Tibial nerve (tissue), 4 donors: ENCODE results near the gene SCEL. TPM values are rescaled to one million over a fixed set of nuclear protein-coding genes. Genes with fewer than 3 reads are reported as not detected.

ENCODE experiments used
- DNase-seq, 2 donors: peaks; one replicate each; pipeline ENCODE4 v3.0.0-alpha.2; 2019; ENCODE audit warnings: low spot score in 2 of 2
- H3K27ac ChIP-seq, 4 donors: fragments of 200-600 bp; sonication (generic) in 3 of 4; one replicate each; pipeline ENCODE4 v1.5.1; 2017 to 2019; ENCODE audit warnings: mild to moderate bottlenecking in 1 of 4
- H3K27me3 ChIP-seq, 2 donors: fragments of 200-600 bp; sonication (generic) in 1 of 2; one replicate each; pipeline versions ENCODE4 v1.5.1 to v1.6.0; 2017 to 2019
- H3K36me3 ChIP-seq, 3 donors: fragments of 200-600 bp; sonication (generic); one replicate each; pipeline ENCODE4 v1.5.1; 2018 to 2019
- H3K4me1 ChIP-seq, 4 donors: fragments of 200-600 bp; sonication (generic) in 3 of 4; one replicate each; pipeline ENCODE4 v1.5.1; 2017 to 2019
- H3K4me3 ChIP-seq, 4 donors: fragments of 200-600 bp; sonication (generic) in 3 of 4; one replicate each; pipeline ENCODE4 v1.5.1; 2017 to 2019; ENCODE audit warnings: mild to moderate bottlenecking in 1 of 4, moderate library complexity in 1 of 4
- H3K9me3 ChIP-seq, 4 donors: fragments of 200-600 bp; sonication (generic) in 3 of 4; one replicate each; pipeline ENCODE4 v1.5.1; 2017 to 2019
- CTCF ChIP-seq, 5 experiments: fragments of 200-600 bp in 3 of 5; fragments of 450-650 bp in 2 of 5; sonication (generic) in 3 of 5; IDR thresholded peaks; one replicate each; pipeline ENCODE4 v1.5.1; 2016 to 2019; ENCODE audit warnings: antibody characterized with exemption in 5 of 5, mild to moderate bottlenecking in 3 of 5, moderate library complexity in 2 of 5
- EP300 ChIP-seq, 2 donors: sonication (generic); formaldehyde crosslinking; IDR thresholded peaks; one replicate each; pipeline ENCODE4 v1.6.1; 2017; ENCODE audit warnings: antibody characterized with exemption in 2 of 2, mild to moderate bottlenecking in 1 of 2
- POLR2A ChIP-seq, 2 donors: fragments of 450-650 bp; IDR thresholded peaks; one replicate each; pipeline ENCODE4 v1.6.1; 2017; ENCODE audit warnings: antibody characterized with exemption in 2 of 2, mild to moderate bottlenecking in 2 of 2, moderate library complexity in 2 of 2
- WGBS, 2 donors: methylation state at CpG; one replicate each; pipeline ENCODE4 v1.1.5; 2018; 5-methylcytosine and 5-hydroxymethylcytosine counted together
- total RNA-seq, 4 donors: library from RNA; depleted of rRNA; stranded (reverse); fragments of >200 nt; gene quantifications; one replicate each; pipeline ENCODE4 v1.1.0, GENCODE V29; 2016

SCEL gene
- total RNA-seq, 4 donors from 2014 or later: not detected

GRCh38 chr13:77521194-77521593 is 14.3 kb upstream of the SCEL start:
- Histone ChIP-seq H3K4me1 (no peaks in the 10 kb centered on the region), H3K27ac (no peak overlapping the region), H3K27me3 (no peaks in the 10 kb centered on the region), H3K36me3 (no peaks in the 10 kb centered on the region), H3K9me3 (no peaks in the 10 kb centered on the region), H3K4me3 (no peak overlapping the region)
- 42 to 45% methylated on average over 2 of the region's 2 CpGs for WGBS, 2 donors
- TF ChIP-seq EP300 (IDR thresholded peaks at IDR 0.05) (no peak), CTCF (IDR thresholded peaks at IDR 0.05) (no peak), POLR2A (IDR thresholded peaks at IDR 0.05) (no peak)
- DNase-seq: no peak

- H3K27ac ChIP-seq: no peak overlapping the region
- H3K36me3 ChIP-seq: no peaks in the 10 kb centered on the region
- TF ChIP-seq EP300 (IDR thresholded peaks at IDR 0.05): no peak
- TF ChIP-seq CTCF (IDR thresholded peaks at IDR 0.05): no peak
- TF ChIP-seq POLR2A (IDR thresholded peaks at IDR 0.05): no peak
- H3K27me3 ChIP-seq: no peaks in the 10 kb centered on the region
- DNase-seq: no peak
- whole genome bisulfite sequencing, 2 donors: 45 to 60% methylated on average over 3 of the region's 3 CpGs
- no peak overlapping the region for H3K4me3 ChIP-seq
- no peaks in the 10 kb centered on the region for H3K9me3 ChIP-seq
- H3K4me1 ChIP-seq: no peaks in the 10 kb centered on the region
Observed at GRCh38 chr13:77521595-77522367, 13.7 kb upstream of the SCEL start.

GRCh38 chr13:77522444-77522843 is 13.1 kb upstream of the SCEL start:
- Histone ChIP-seq H3K9me3 (no peaks in the 10 kb centered on the region), H3K4me3 (no peak overlapping the region), H3K36me3 (no peaks in the 10 kb centered on the region), H3K27me3 (no peaks in the 10 kb centered on the region), H3K4me1 (no peaks in the 10 kb centered on the region), H3K27ac (no peak overlapping the region)
- no peak for DNase-seq
- 95 to 97% methylated on average over 3 of the region's 3 CpGs for WGBS, 2 donors
- no peak for TF ChIP-seq POLR2A (IDR thresholded peaks at IDR 0.05)
- no peak for TF ChIP-seq EP300 (IDR thresholded peaks at IDR 0.05)

GRCh38 chr13:77523386-77523785 is 12.1 kb upstream of the SCEL start:
- Histone ChIP-seq H3K27ac (no peak overlapping the region), H3K4me3 (no peak overlapping the region), H3K36me3 (no peaks in the 10 kb centered on the region), H3K9me3 (no peaks in the 10 kb centered on the region), H3K27me3 (no peaks in the 10 kb centered on the region), H3K4me1 (no peaks in the 10 kb centered on the region)
- TF ChIP-seq EP300 (IDR thresholded peaks at IDR 0.05): no peak
- TF ChIP-seq POLR2A (IDR thresholded peaks at IDR 0.05): no peak
- no peak for TF ChIP-seq CTCF (IDR thresholded peaks at IDR 0.05)
- no peak for DNase-seq
- WGBS, 2 donors: 93 to 94% methylated on average over 4 of the region's 4 CpGs

- Histone ChIP-seq H3K4me1 (no peaks in the 10 kb centered on the region), H3K36me3 (no peaks in the 10 kb centered on the region), H3K9me3 (no peaks in the 10 kb centered on the region), H3K27me3 (no peaks in the 10 kb centered on the region), H3K4me3 (no peak overlapping the region), H3K27ac (no peak overlapping the region)
- DNase-seq: no peak
- WGBS, 2 donors: 86 to 94% methylated on average over 3 of the region's 3 CpGs
- TF ChIP-seq EP300 (IDR thresholded peaks at IDR 0.05): no peak
Observed at GRCh38 chr13:77523834-77524728, 11.4 kb upstream of the SCEL start.

GRCh38 chr13:77528414-77528813 is 7.1 kb upstream of the SCEL start:
- Histone ChIP-seq H3K27ac (no peak overlapping the region), H3K27me3 (no peaks in the 10 kb centered on the region), H3K4me3 (no peak overlapping the region), H3K4me1 (peaks cover 0 to 6% (median 0%) of the 10 kb centered on the region in 4 donors), H3K9me3 (no peaks in the 10 kb centered on the region), H3K36me3 (no peaks in the 10 kb centered on the region)
- TF ChIP-seq CTCF (IDR thresholded peaks at IDR 0.05) (no peak), EP300 (IDR thresholded peaks at IDR 0.05) (no peak), POLR2A (IDR thresholded peaks at IDR 0.05) (no peak)
- WGBS, 2 donors: 83 to 85% methylated on average over 3 of the region's 3 CpGs
- no peak for DNase-seq
